Activated naive CD8-positive, alpha-beta T cell treated with anti-CD3 and anti-CD28 coated beads, Interleukin-2, amount 10 ng/mL, durations not matched to agents 7 days and 5 days (primary cell): ENCODE data around the gene IL18RAP. TPM values are rescaled to one million over a fixed set of nuclear protein-coding genes. Genes with fewer than 3 reads are reported as not detected.

ENCODE experiments used
- ATAC-seq: fragments of 150-1000 bp; cut with Tn5 transposase; one replicate; pipeline ENCODE4 v1.10.0; 2021; ENCODE audit warnings: low read depth, moderate library complexity
- POLR2A ChIA-PET: fragments of 350-600 bp; sonication (Branson Sonifier 250); formaldehyde crosslinking; loops from one replicate; lab custom pipeline; 2021; ENCODE audit warnings: antibody characterized with exemption; lab: Charles Lee
- DNase-seq: peaks from one replicate; pipeline ENCODE4 v3.0.0; 2021
- H3K27ac Mint-ChIP-seq: one replicate; pipeline ENCODE4 v1.8.0; 2022; ENCODE audit warnings: mild to moderate bottlenecking, mixed read lengths
- H3K27me3 Mint-ChIP-seq: one replicate; pipeline ENCODE4 v1.8.0; 2022; ENCODE audit warnings: mild to moderate bottlenecking, moderate library complexity, mixed read lengths
- H3K36me3 Mint-ChIP-seq: one replicate; pipeline ENCODE4 v1.8.0; 2021; ENCODE audit warnings: mild to moderate bottlenecking, mixed read lengths
- H3K4me1 Mint-ChIP-seq: one replicate; pipeline ENCODE4 v1.8.0; 2021; ENCODE audit warnings: mixed read lengths
- H3K4me3 Mint-ChIP-seq: one replicate; pipeline ENCODE4 v1.8.0; 2022; ENCODE audit warnings: mild to moderate bottlenecking, moderate library complexity, mixed read lengths
- H3K9me3 Mint-ChIP-seq: one replicate; pipeline ENCODE4 v1.8.0; 2021; ENCODE audit warnings: mixed read lengths
- total RNA-seq, 2 experiments: library from RNA; stranded (reverse); gene quantifications; one replicate each; pipeline ENCODE4 v1.2.3, GENCODE V29; 2021

The IL18RAP gene
- total RNA-seq, 2 experiments from 2014 or later, result 16.7 to 16.8 TPM

DNA sequence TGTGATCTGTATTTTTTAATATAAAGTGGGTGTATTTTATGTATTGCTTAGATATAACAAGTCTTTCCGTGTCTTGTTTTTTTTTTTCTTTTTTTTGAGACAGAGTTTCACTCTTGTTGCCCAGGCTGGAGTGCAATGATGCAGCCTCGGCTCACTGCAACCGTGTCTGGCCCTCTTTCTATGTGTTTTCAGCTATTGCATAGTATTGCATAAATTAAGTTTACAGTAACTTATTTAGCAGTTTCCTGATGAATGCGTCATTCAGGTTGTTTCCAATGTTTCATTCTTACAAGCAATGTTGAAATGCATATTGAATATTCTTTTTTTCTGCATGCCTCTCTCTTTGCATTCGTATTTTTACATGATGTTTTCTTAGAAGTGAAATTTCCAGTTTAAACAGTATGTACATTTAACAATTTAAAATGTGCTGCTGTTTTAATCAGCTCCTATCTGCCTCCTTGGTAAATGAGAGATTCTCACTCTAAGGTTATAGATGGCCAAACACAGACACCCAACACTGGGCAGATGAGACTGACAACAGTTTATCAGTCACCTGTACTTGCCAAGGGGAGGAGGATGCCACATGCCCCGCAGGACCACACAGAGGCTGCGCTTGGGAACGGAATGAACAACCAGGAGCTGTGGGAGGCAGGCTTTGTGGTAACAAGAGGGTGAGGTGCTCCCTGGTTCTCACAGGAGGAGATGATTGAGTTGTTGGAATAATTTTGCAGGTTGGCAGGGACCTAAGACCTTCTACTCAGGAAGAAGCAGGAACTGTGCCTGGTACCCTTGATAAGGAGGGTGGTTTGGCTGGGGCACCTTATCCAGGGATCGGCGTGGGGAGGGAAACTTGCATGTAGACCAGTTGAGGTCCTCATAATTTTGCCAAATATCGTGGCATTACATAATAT, 57.6 kb downstream of the IL18RAP start:
- DNase-seq (no peak), ATAC-seq (no peak)
- Mint-ChIP-seq H3K9me3 (no peaks in the 10 kb centered on the region), H3K4me1 (no peaks in the 10 kb centered on the region), H3K27ac (no peak overlapping the region), H3K36me3 (no peaks in the 10 kb centered on the region), H3K4me3 (no peak overlapping the region), H3K27me3 (peaks cover 13% of the 10 kb centered on the region)
- POLR2A ChIA-PET, result no interaction called here

DNA sequence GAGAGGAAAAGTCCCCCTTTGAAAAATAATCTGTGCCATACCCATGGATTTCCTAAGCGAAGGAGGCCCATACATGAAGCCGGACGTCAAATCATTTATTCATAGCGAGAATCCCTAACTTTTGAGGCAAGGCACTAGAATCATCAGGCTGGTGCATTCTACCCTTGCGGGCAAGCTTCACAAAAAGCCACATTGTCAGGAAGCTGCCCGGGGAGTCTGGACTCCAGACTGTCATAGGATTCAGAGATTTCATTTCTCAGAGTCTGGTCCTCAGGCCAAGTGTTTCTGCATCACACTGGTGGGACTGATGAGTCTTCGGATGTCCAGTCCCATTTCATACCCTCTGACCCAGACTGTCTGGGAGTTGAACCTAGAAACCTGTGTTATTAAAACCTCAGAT, 59.0 kb downstream of the IL18RAP start:
- Mint-ChIP-seq H3K9me3 (no peaks in the 10 kb centered on the region), H3K36me3 (no peaks in the 10 kb centered on the region), H3K27ac (no peak overlapping the region), H3K27me3 (peaks cover 11% of the 10 kb centered on the region), H3K4me1 (peaks cover under 1% of the 10 kb centered on the region), H3K4me3 (no peak overlapping the region)
- DNase-seq (no peak), ATAC-seq (no peak)
- POLR2A ChIA-PET, result no interaction called here

DNA sequence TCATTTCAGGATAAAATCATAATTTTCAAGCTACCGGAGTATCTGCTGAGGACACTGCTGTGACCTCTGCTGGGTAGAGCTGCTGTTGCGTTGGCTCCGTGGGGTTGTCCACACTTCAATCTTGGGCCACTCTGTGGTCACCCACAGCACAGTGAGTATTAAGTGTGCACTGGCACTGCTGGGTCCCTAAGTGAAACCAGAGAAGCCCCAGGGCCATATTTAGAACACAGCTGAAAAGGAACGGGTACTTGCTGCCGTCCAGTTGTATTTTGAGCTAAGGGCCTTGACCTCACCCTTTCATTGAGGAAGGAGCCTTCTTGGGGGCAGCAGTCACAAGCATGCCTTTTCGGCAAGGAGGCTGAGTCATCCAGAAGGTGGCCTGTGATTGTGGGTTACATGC, 60.1 kb downstream of the IL18RAP start:
- no peak for DNase-seq
- Mint-ChIP-seq H3K9me3 (no peaks in the 10 kb centered on the region), H3K27me3 (peaks cover 14% of the 10 kb centered on the region), H3K27ac (no peak overlapping the region), H3K4me1 (peaks cover 3% of the 10 kb centered on the region), H3K36me3 (no peaks in the 10 kb centered on the region), H3K4me3 (no peak overlapping the region)
- POLR2A ChIA-PET, result no interaction called here
- ATAC-seq, result no peak

DNA sequence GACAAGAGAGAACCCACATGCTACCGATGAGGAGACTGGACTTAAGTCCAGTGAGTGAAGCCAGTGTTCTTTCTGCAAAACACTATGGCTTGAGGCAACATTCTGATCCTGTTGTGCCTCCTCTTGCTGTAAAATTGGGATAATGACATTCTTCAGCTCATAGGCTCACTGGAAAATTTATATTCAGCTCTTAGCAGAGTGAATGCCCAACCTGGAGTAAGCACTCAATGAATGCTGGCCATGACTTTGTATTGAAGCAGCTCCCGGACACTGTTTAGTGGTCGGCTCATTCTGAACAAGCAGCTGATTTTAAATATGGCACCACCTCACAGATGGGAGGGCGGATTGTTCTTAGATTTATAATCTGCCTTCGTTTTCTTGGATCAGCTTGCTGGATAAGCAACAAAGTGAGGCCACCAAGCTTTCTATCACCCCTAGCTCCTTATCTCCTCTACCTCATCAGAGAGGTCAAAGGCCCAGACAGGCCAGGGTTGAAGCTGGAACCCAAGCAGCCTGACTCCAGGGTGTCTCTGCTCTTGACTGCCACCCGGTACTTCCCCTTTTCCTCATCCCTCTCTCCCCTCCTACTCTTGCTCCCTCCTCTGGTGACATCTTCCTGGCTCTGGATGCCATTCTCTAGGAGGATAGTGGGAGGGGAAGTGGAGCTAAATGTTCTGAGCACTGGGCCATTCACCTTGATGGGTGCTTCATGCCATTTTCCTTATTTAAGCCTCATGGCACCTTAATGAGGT, 61.5 kb downstream of the IL18RAP start:
- no peaks in the 10 kb centered on the region for H3K36me3 Mint-ChIP-seq
- H3K4me3 Mint-ChIP-seq, result no peak overlapping the region
- no peak overlapping the region for H3K27ac Mint-ChIP-seq
- H3K4me1 Mint-ChIP-seq, result peaks cover 9% of the 10 kb centered on the region
- no peaks in the 10 kb centered on the region for H3K9me3 Mint-ChIP-seq
- H3K27me3 Mint-ChIP-seq, result peaks cover 14% of the 10 kb centered on the region
- POLR2A ChIA-PET, result no interaction called here
- no peak for ATAC-seq
- DNase-seq, result no peak

DNA sequence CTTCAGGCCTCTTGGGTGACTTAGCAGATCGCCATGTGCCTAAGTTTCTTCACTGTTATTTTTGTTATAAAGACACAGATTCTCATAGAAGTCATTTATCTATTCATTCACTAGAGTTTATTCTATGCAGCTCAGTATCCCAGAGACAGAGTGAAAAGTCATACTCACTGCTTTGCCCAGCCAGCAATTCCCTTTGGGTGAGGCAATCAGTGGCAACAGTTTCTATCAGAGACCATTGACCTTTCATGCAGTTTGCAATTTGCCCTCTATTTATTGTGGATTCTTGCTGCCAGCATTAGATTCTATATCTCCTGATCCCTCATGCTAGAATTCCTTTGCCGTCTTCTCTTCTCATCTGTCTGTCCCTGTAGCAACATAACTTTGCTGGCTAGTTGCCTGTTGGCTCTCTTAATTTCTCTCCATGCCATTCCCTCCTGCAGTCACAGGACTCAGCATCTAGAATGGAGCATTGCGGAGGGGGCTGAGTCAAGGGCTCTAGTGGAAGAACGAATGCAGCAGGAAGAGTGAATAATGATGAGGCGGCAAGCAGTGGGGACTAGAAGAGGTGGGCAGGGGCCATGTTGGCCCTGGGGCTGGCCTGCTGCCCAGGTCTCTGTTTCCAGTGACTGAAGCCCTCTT, 62.3 kb downstream of the IL18RAP start:
- Mint-ChIP-seq H3K4me3 (no peak overlapping the region), H3K4me1 (peaks cover 14% of the 10 kb centered on the region), H3K36me3 (no peaks in the 10 kb centered on the region), H3K9me3 (no peaks in the 10 kb centered on the region), H3K27ac (no peak overlapping the region), H3K27me3 (peaks cover 12% of the 10 kb centered on the region)
- DNase-seq (no peak), ATAC-seq (no peak)
- POLR2A ChIA-PET, result no interaction called here

DNA sequence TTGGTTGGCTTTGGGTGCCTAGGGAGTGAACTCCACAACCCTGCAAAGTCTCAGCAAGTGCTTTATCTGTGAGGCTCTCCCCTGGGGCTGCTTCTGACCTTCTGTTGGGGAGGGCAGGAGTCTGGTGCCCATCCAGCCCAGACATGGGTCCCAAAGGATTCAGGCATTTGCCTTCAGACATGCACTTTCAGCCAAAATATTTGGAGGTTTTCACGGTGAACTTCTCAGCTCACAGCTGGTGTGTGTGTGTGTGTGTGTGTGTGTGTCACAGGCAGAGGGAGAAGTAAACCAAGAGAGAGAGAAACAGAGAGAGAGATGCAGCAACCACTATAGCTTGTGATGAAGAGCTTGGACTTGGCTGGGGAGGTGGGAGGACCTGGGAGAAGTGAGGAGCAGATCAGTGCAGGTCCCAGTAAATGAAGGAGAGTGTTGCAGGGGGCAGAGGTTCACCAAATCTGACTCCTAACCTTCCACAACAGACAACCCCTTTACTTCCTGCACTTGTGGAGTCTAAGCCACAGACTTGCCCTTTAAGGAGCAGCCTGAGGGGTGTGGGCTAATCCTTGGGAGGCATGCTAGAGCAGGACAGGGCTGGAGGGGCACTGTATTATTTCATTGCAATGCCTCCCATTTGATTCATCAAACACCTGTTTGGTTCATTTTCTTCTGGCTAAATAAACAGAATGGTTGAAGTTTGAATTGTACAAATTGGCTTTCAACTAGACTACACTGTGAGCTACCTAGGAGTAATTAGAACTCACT, 64.2 kb downstream of the IL18RAP start:
- Mint-ChIP-seq H3K27me3 (peaks cover 14% of the 10 kb centered on the region), H3K4me1 (peaks cover 14% of the 10 kb centered on the region), H3K9me3 (no peaks in the 10 kb centered on the region), H3K4me3 (no peak overlapping the region), H3K27ac (no peak overlapping the region), H3K36me3 (no peaks in the 10 kb centered on the region)
- POLR2A ChIA-PET, result no interaction called here
- DNase-seq (no peak), ATAC-seq (no peak)

DNA sequence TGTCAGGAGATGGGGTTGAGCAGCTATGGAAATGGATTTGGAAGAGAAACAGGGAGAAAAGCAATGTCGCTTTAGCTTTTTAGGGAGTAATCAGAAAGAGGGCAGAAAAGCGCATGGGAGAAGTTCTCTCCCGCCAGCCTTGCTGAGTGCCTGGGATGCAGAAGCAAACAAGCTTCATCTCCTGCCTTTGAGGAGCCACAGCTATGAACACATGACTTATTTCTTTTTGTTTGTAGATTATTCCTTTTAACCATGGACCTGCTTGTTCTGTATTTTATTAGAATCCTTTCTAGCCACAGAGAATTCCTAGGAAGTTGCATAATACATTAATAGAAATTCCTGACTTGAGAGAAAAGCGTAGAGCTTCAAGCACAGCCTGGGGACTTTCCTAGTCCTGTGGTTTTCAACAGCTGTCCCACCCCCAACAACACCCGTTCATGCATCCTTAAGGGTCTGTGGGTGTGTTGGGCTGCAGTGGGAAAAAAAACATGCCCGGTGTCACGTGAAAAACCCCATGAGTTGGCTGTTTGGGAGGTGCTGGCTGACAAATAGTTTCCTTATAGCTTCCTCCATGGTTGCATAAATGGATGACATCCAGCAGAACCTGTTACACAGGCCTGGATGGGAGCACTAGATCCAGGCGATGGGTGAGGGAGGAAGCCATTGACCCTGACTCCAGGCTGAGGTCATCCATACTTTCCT, 65.0 kb downstream of the IL18RAP start:
- POLR2A ChIA-PET, result no interaction called here
- no peaks in the 10 kb centered on the region for H3K9me3 Mint-ChIP-seq
- H3K36me3 Mint-ChIP-seq, result no peaks in the 10 kb centered on the region
- no peak overlapping the region for H3K27ac Mint-ChIP-seq
- H3K27me3 Mint-ChIP-seq, result peaks cover 14% of the 10 kb centered on the region
- H3K4me1 Mint-ChIP-seq, result peaks cover 14% of the 10 kb centered on the region
- ATAC-seq, result no peak
- no peak for DNase-seq
- H3K4me3 Mint-ChIP-seq, result no peak overlapping the region

DNA sequence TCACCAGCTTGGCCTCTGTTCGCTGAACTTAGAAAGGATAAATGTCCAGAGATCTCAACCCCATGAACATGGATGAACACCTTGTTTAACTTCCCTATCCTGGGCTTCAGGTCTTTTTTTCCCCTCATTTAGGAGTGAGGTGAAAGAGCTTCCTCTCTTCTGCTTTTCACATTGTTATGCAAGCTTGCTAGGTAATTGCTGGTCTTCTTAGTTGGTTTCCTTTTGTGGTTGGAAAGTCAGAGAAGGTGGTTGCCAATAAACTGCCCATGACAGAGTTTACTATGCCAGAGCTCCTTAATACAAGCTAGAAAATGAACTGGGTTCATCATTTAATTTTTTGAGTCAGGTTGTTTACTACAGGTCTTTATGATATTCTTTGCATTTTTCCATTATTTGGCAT, 66.7 kb downstream of the IL18RAP start:
- ATAC-seq (peak; percentile 30), DNase-seq (no peak)
- POLR2A ChIA-PET, result no interaction called here
- Mint-ChIP-seq H3K36me3 (no peaks in the 10 kb centered on the region), H3K4me3 (no peak overlapping the region), H3K27me3 (peaks cover 15% of the 10 kb centered on the region), H3K9me3 (peaks cover 2% of the 10 kb centered on the region), H3K4me1 (peaks cover 14% of the 10 kb centered on the region), H3K27ac (no peak overlapping the region)

DNA sequence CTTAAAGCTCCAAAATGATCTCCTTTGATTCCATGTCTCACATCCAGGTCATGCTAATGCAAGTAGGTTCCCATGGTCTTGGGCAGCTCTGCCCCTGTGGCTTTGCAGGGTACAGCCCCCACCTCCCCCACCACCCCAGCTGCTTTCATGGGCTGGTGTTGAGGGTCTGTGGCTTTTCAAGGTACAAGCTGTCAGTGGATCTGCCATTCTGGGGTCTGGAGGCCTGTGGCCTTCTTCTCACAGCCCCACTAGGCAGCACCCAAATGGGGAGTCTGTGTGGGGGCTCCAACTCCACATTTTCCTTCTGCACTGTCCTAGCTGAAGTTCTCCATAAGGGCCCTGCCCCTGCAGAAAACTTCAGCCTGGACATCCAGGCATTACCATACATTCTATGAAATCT, 69.0 kb downstream of the IL18RAP start:
- POLR2A ChIA-PET, result no interaction called here
- Mint-ChIP-seq H3K4me1 (peaks cover 13% of the 10 kb centered on the region), H3K9me3 (peaks cover 2% of the 10 kb centered on the region), H3K27ac (no peak overlapping the region), H3K36me3 (no peaks in the 10 kb centered on the region), H3K4me3 (no peak overlapping the region), H3K27me3 (peaks cover 22% of the 10 kb centered on the region)
- DNase-seq (no peak), ATAC-seq (no peak)

DNA sequence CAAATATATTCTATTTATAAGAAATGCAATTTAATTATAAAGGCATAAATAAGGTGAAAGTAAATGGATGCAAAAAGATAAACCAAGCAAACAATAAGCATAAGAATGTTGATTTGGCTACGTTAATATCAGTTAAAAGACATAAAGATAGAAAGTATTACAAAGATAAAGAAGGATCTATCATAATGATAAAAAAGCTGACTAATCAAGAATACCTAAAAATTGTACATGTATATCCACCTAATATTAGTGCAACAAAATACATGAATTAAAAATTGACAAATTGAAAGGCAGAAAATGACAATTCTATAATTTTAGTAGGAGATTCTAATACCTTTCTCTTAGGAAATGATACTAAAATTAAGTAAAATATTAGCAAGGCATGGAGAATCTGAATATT, 71.6 kb downstream of the IL18RAP start:
- Mint-ChIP-seq H3K36me3 (no peaks in the 10 kb centered on the region), H3K27ac (no peak overlapping the region), H3K4me1 (peaks cover 4% of the 10 kb centered on the region), H3K27me3 (peaks cover 16% of the 10 kb centered on the region), H3K4me3 (no peak overlapping the region), H3K9me3 (peaks cover 2% of the 10 kb centered on the region)
- POLR2A ChIA-PET, result no interaction called here
- DNase-seq (no peak), ATAC-seq (no peak)

DNA sequence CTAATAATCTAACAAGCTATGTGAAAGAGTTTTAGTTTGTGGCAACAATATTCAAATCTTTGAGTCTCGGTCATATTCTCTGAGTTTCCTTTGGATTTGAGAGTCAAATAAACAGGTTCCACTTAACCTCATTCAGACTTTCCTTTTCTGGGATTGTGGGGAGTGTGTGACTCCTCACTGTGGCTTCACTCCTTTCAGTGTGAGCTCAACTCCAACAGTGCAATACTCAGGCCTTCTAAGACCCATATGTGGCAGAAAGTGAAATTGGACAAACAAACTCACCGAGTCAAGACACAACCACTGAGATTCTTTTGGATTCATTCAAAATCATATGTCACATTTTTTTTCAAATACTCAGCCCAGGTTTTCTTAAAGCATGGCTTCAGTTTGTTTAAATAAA, 75.5 kb downstream of the IL18RAP start:
- peaks cover 2% of the 10 kb centered on the region for H3K9me3 Mint-ChIP-seq
- DNase-seq (no peak), ATAC-seq (no peak)
- H3K4me3 Mint-ChIP-seq, result no peak overlapping the region
- H3K36me3 Mint-ChIP-seq, result no peaks in the 10 kb centered on the region
- no peak overlapping the region for H3K27ac Mint-ChIP-seq
- no peaks in the 10 kb centered on the region for H3K4me1 Mint-ChIP-seq
- POLR2A ChIA-PET, result no interaction called here
- peaks cover 13% of the 10 kb centered on the region for H3K27me3 Mint-ChIP-seq

DNA sequence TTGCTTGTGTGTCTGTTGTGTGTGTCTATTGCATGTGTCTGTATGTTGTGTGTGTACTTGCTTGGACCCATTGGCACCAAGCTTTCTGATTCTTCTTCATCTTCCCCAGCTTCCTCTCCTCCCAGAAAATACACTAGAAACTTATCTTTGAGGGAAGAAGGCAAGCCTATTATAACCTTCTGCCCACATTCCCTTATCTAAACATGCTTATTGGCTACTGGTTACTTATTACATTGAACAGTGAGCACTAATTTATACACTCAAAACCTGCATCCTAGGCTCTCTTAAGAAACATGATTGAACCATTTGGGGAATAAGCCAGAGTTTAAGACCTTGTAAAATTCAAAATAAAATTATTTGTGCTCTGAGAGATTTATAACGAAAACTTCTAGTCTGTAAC, 76.6 kb downstream of the IL18RAP start:
- H3K4me3 Mint-ChIP-seq, result no peak overlapping the region
- DNase-seq, result no peak
- POLR2A ChIA-PET, result no interaction called here
- no peaks in the 10 kb centered on the region for H3K4me1 Mint-ChIP-seq
- H3K9me3 Mint-ChIP-seq, result no peaks in the 10 kb centered on the region
- ATAC-seq, result no peak
- H3K36me3 Mint-ChIP-seq, result no peaks in the 10 kb centered on the region
- H3K27ac Mint-ChIP-seq, result no peak overlapping the region
- H3K27me3 Mint-ChIP-seq, result peaks cover 11% of the 10 kb centered on the region
